Cardiac muscle cell (in vitro differentiated cells and primary cell): ENCODE results near the gene SARM1. TPM values are rescaled to one million over a fixed set of nuclear protein-coding genes. Genes with fewer than 3 reads are reported as not detected.
A peak's percentile ranks its signal among the peaks of the same experiment; 100 is the strongest.

ENCODE experiments used
- DNase-seq, 2 donors: peaks; one replicate each; pipeline versions ENCODE4 v3.0.0 to v3.0.0-alpha.2; 2010 to 2017; ENCODE audit warnings: low read depth in 1 of 2, low spot score in 1 of 2
- H3K27ac ChIP-seq: fragments of 200-600 bp; sonication (generic); 2 replicates; pipeline ENCODE4 v1.5.1; 2016
- H3K27me3 ChIP-seq: fragments of 200-600 bp; sonication (generic); 2 replicates; pipeline ENCODE4 v1.6.0; 2016; ENCODE audit warnings: control low read depth
- H3K36me3 ChIP-seq: fragments of 200-600 bp; sonication (generic); 2 replicates; pipeline ENCODE4 v1.5.1; 2016; ENCODE audit warnings: control low read depth
- H3K4me1 ChIP-seq: fragments of 200-600 bp; sonication (generic); 2 replicates; pipeline ENCODE4 v1.8.1; 2017; ENCODE audit warnings: low read depth, mild to moderate bottlenecking, mixed run types
- H3K4me3 ChIP-seq: fragments of 200-600 bp; sonication (generic); 2 replicates; pipeline ENCODE4 v1.5.1; 2016; ENCODE audit warnings: mild to moderate bottlenecking
- H3K9me3 ChIP-seq: fragments of 200-600 bp; sonication (generic); 2 replicates; pipeline ENCODE4 v1.5.1; 2017; ENCODE audit warnings: low read depth, mild to moderate bottlenecking, control low read depth
- polyA plus RNA-seq: library from polyadenylated mRNA; unstranded; fragments of >200 nt; fragmentation: Nextera tagmentation; extraction: Ambion mirVana; gene quantifications from 2 replicates; pipeline ENCODE4 v1.2.1, GENCODE V29; 2016
- total RNA-seq: library from RNA; depleted of rRNA; stranded (reverse); fragments of >200 nt; gene quantifications from 2 replicates; pipeline ENCODE4 v1.2.3, GENCODE V29; 2016
- TF ChIP-seq, protein P1 (sequence below): IDR thresholded peaks from 2 replicates; pipeline ENCODE4 v1.5.1; 2012; ENCODE audit warnings: low read depth, mild to moderate bottlenecking, low read length

The SARM1 gene
- total and polyA plus RNA-seq, 2 experiments from 2014 or later, result 8.9 to 11.5 TPM

DNA sequence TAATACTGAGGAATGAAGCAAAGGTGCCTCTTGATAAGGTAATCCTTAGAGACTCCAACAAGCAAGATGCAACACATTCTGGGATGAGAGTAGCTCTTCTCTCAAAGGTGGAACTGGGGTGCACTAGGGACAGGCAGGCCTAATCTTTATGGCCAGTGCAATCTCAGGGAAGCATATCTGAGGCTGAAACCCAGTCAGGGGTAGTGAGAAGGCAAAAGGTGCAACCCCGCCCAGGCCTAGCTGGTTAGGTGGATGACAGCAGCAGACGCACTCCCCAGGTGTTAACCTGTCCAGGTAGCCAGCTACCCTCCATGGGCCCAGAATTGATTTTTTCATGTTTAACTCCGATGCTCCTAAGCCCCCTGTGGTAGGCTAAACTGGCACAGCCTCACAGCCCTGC, 44.4 kb downstream of the SARM1 start:
- Histone ChIP-seq H3K36me3 (no peaks in the 10 kb centered on the region), H3K27ac (no peak overlapping the region), H3K4me1 (no peaks in the 10 kb centered on the region), H3K27me3 (no peaks in the 10 kb centered on the region), H3K4me3 (no peak overlapping the region), H3K9me3 (no peaks in the 10 kb centered on the region)
- TF ChIP-seq, protein P1, sequence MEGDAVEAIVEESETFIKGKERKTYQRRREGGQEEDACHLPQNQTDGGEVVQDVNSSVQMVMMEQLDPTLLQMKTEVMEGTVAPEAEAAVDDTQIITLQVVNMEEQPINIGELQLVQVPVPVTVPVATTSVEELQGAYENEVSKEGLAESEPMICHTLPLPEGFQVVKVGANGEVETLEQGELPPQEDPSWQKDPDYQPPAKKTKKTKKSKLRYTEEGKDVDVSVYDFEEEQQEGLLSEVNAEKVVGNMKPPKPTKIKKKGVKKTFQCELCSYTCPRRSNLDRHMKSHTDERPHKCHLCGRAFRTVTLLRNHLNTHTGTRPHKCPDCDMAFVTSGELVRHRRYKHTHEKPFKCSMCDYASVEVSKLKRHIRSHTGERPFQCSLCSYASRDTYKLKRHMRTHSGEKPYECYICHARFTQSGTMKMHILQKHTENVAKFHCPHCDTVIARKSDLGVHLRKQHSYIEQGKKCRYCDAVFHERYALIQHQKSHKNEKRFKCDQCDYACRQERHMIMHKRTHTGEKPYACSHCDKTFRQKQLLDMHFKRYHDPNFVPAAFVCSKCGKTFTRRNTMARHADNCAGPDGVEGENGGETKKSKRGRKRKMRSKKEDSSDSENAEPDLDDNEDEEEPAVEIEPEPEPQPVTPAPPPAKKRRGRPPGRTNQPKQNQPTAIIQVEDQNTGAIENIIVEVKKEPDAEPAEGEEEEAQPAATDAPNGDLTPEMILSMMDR, result no peak
- no peak for DNase-seq

DNA sequence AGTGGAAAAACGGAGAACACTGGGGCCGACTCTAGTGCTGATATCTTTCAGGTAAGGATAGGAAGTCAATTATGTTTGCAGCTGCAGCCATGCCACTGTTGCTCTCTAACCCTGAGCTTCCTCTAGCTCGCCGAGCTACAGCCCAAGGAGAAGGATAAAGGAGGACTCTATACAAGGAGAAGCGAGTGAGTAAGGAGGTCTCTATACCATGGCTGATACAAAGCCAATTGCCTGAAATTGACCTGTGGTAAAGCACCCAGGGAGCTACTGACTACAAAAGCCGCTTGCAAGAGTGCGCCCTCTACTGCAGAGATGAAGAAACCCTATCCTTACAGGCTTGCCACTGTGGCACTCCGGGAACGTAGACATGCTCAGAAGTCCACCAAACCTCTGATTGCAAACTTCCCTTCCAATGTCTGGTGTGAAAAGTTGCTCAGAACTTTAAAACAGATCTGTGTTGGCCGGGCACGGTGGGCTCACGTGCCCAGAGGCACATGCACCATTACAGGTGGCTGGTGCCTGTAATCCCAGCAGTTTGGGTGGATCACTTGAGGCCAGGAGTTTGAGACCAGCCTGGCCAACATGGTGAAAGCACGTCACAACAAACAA, 45.3 kb downstream of the SARM1 start:
- Histone ChIP-seq H3K27ac (no peak overlapping the region), H3K27me3 (no peaks in the 10 kb centered on the region), H3K4me1 (no peaks in the 10 kb centered on the region), H3K4me3 (no peak overlapping the region), H3K9me3 (no peaks in the 10 kb centered on the region), H3K36me3 (no peaks in the 10 kb centered on the region)
- TF ChIP-seq, protein P1, result peak; percentile 93
- DNase-seq, result peak; percentile 80 to 81

DNA sequence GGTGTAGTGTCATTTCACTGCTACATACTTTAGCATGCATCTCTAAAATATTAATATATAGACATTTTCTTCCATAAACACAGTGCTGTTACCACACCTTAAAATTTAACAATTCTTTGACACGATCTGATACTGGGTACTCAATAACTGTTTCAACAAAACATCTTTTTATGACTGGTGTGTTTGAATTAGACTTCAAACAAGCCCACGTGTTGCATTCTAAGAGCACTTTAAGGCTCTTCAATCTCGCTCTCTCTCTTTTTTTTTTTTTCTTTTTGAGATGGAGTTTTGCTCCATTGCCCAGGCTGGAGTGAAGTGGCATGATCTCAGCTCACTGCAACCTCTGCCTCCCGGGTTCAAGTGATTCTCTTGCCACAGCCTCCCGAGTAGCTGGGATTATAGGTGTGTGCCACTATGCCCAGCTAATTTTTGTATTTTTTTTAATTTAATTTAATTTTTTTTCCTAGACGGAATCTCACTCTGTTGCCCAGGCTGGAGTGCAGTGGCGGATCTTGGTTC, 50.4 kb downstream of the SARM1 start:
- TF ChIP-seq, protein P1, result no peak
- Histone ChIP-seq H3K4me1 (no peaks in the 10 kb centered on the region), H3K36me3 (no peaks in the 10 kb centered on the region), H3K27me3 (no peaks in the 10 kb centered on the region), H3K27ac (no peak overlapping the region), H3K9me3 (no peaks in the 10 kb centered on the region), H3K4me3 (no peak overlapping the region)
- DNase-seq, result no peak

DNA sequence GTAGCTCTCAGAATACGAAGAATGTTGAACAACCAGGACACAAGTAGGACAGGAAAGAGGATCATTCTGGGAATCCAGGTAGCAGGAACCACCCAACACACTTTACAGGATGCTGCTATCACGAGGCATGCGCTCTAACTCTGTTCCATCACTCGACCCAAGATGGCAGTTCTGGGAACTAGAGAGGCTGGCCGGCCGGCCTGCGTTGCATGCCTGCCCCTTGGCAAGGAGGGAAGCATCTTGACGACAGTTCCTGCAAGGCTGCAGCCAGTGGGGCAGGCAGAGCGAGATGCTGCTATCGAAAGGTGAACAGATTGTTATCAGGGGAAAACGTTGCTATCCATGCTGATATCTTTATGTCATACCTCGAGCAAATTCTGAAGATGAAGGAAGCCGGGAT, 53.7 kb downstream of the SARM1 start:
- no peaks in the 10 kb centered on the region for H3K9me3 ChIP-seq
- H3K4me1 ChIP-seq, result no peaks in the 10 kb centered on the region
- no peaks in the 10 kb centered on the region for H3K27me3 ChIP-seq
- no peak overlapping the region for H3K4me3 ChIP-seq
- H3K36me3 ChIP-seq, result no peaks in the 10 kb centered on the region
- no peak overlapping the region for H3K27ac ChIP-seq
- TF ChIP-seq, protein P1, result no peak
- DNase-seq, result no peak

DNA sequence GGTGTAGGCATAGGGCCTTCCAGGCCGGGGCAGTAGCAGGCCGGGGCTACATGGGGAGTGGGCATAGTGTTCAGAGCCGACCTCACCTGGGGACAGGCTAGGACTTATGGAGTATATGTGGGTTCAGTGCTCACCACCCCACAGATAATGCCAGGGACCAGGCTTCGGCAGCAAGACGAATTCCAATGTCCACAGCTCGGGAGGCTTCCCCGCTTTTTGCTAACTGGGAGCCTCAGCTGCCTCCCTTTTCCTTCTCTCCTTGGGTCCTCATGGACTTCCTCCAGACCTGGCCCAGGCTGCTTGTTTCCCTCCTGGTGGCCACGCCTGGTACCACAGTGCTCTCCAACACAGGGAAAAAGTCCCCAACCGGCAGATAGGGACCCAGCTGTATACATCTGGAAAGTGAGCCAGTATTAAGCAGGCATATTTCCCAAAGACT, 54.6 kb downstream of the SARM1 start:
- no peak overlapping the region for H3K4me3 ChIP-seq
- no peaks in the 10 kb centered on the region for H3K27me3 ChIP-seq
- H3K4me1 ChIP-seq, result no peaks in the 10 kb centered on the region
- DNase-seq, result peak; percentile 10 to 14
- H3K36me3 ChIP-seq, result no peaks in the 10 kb centered on the region
- H3K27ac ChIP-seq, result no peak overlapping the region
- TF ChIP-seq, protein P1, result peak; percentile 44
- no peaks in the 10 kb centered on the region for H3K9me3 ChIP-seq
